ENCODE results near the gene KCNQ1.
A peak's percentile ranks its signal among the peaks of the same experiment; 100 is the strongest.

The KCNQ1 gene

GRCh38 chr11:2444821-2445745 is at the start of gene KCNQ1:
Gene KCNQ1 (plus strand): TSS chr11:2445008. CDS start chr11:2445099, 91 bp downstream.
- DNase-seq: peak in 1 of 4 experiments; percentile 24

DNA sequence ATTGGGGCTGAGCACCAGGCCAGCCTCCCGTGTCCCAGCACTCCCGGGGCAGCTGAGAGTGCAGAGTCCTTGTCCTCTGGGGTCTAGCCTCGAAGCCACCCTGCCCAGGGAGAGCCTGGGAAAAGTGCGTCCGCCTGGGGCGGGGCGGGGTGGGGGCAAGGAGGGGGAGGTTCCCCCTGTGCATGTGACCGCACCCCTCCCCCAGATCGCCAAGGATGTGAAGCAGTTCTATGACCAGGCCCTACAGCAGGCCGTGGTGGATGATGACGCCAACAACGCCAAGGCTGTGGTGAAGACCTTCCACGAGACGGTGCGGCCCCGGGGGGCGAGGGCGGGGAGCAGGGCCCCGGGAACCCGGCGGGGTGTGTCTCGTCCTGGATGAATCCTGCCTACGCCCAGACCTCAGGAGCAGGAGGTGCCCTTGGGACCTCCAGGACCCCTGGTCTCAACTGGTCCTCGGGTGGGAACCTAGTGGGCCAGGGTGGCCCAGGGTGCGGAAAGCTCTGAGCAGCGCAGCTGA is 49.5 kb upstream of the KCNQ1 start:
- DNase-seq: no peak

DNA sequence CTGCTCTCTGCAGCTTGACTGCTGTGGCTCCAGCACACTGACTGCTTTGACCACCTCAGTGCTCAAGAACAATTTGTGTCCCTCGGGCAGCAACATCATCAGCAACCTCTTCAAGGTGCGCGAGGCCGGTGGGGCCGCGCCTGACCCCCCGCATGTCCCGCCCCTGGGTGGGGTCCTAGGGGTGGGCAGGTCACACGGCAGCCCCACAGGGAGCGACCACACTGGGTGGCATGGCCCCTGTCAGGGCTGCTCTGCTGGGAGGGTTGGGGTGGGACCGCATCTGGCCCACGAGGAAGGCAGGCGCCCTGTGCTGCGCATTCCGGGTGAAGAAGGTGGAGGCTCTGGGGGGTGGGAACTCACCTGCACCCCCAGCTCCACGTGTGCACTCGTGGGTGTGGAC is 49.0 kb upstream of the KCNQ1 start:
- no peak for DNase-seq

GRCh38 chr11:2396471-2396870 is 48.3 kb upstream of the KCNQ1 start:
- no peak for DNase-seq

DNA sequence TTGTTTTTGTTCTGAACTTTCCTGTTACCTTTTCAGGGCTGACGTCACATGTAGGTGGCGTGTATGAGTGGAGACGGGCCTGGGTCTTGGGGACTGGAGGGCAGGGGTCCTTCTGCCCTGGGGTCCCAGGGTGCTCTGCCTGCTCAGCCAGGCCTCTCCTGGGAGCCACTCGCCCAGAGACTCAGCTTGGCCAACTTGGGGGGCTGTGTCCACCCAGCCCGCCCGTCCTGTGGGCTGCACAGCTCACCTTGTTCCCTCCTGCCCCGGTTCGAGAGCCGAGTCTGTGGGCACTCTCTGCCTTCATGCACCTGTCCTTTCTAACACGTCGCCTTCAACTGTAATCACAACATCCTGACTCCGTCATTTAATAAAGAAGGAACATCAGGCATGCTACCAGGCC is 47.8 kb upstream of the KCNQ1 start:
- DNase-seq: no peak

DNA sequence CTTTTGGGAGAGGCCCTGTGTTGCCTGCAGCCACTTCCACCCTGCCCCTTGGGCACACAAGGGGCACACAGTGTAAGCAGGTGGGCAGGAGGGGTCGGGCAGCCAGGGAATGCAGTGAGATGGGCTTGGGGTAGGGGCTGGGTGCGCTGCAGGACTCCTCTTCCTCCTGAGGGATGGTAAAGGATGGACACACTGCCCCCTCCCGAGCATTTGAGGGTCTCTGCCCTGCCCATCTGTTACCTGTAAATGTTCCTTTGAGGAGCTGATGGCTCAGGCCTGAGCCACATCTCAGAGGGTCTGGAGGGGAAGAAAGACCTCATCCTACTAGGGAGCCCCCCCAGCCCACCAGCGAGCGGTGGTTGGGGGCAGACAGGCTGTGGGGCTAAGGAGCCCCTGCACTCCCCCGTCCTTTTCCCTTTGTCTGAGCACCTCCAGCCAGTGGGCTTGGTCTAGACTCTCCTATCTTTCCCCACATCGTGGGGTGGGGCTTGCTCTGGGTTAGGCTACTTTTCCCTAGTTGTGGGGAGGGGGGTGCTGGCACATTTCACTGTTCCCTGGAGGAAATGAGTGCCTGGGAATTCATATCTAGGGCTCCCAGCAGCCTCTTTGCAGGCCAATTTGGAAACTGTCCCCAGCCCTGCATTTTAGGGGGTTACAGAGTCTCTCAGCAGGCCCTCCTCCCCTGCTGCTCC is 46.0 kb upstream of the KCNQ1 start:
- DNase-seq: no peak

- peak in 1 of 4 experiments; percentile 49 for DNase-seq
These were observed 45.2 kb upstream of the KCNQ1 start for GRCh38 chr11:2399488-2400068.

DNA sequence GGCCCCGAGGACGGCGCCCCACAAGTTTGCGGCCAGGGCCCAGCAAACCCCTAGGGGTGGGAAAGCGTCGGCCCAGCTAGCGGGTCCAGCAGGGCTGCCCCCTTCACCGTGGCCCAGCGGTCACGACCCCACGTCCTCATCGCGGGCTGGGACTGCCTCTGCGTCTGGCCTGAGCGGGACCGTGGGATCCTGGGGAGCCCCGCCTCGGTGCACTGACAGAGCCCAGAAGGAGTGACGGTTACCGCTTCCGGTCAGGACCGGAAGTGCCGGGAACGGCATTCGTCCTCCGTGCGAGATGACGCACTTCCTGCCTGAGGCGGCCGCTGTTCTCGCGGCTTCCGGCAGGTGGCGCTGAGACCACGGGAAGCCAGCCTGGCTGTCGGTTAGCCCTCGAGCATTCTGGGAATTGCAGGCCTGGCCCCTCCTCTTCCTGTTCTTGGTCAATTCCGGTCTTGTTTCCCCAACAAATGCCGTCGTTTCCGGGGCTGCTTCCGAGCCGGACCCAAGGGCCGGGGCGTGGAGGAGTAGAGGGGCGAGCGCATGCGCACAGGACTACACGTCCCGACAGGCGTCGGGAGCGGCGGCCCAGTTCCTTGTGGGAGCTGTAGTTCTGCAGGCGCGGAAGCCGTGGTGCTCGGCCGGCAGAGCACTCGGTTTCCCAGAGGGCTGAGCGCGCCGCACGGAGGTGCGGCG is 44.6 kb upstream of the KCNQ1 start, which contains the start of gene TSSC4:
Gene TSSC4 (plus strand): TSS at position 682 of the 693 bp plus-strand sequence. CDS start 1,884 bp downstream, outside the sequence.
- DNase-seq: peak; percentile 98 to 99 (median 99)

DNA sequence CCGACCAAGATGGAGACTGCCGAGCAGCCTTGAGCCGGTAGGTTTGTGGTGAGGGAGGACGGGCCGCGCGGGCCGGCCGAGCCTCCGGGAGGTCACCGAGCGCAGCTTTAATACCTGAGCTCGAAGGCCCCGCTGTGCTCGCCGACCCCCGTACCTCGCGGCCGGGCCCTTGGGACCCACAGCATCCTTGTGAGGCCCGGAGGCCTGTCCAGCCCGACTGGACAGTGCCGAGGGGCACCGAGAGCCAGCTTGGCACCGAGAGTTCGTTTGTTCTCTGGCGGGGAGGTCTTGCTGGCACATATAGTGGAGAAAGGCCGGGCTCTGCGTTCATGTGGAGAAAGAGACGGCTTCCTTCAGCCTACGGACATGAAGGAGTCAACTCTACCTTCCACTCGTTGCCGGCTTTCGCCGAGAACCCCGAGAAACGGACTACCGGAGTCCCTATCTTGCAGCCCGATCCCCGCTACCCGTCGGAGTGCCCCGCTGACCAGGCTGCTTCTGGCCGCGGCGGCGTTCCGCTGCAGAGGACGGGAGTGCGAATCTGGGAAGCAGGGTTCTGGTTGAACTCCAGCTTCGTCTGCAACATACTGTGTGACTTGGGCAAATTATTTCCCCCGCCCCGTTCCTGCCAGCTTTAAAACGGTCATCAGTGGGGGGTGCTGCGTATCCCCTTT is 43.9 kb upstream of the KCNQ1 start:
- DNase-seq: no peak

DNA sequence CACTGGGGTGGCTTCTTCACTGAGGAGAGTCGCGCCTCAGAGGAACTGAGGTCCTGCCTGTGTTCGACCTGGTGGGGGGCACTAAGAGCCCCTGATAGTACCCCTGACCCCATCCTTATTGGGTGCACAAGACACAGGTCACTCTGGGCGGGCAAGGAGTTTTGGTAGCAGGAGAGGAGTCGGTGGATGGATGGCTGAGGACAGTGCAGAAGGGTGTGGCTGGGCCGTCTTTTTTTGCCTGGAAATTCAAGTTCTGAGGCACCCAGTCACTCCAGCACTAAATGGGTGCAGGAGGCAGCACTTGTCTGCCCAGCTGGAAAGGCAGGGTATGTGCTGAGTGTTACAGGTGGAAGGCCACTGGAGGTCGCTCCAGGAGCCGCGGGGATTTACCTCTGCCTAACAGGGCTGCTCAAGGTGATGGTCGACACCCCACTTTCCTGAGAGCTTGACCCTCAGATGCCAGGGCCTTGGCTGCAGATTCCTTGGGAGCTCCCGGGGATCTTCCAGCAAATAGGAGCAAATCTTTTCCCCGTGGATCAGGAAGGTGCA is 43.3 kb upstream of the KCNQ1 start:
- DNase-seq: no peak

DNA sequence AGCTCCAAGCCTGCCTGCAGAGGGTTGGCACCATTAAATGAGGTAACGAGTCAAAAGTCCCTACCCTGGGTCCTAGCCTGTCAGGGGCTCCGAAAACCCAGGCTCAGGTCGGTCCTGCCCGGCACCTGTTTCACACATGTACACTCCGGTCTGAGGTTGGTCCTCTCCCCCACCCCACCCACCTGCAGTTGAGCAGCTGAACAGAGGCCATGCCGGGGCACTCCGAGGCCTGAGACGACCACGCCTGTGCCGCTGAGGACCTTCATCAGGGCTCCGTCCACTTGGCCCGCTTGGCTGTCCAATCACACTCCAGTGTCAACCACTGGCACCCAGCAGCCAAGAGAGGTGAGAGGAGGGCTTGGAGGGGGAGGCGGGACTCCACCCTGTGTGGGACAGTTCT is 42.7 kb upstream of the KCNQ1 start:
- no peak for DNase-seq

GRCh38 chr11:2402890-2403645 is 41.7 kb upstream of the KCNQ1 start:
- no peak for DNase-seq

DNA sequence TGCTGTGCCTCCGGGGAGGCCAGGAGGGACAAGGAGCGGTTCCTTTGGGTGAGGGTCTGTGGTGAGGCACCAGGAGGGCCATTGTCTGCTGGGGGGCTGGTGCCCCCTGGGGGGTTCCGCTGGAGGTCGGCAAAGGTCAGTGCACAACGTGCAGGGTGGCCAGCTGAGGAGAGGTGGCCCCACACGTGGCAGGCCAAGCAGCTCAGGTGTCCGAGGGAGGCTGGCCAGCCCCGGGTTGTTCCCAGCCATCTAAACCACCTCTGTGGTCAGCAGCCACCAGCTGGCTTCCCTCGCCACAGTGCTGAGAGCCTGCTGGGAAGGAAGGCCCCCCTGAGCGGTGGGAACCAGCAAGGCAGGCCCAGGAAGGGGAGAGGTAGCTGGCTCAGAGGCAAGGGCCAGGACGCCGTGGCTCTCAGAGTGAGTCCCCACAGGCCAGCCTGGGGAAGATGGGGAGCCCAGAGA is 40.0 kb upstream of the KCNQ1 start:
- no peak for DNase-seq

GRCh38 chr11:2406451-2406850 is 38.4 kb upstream of the KCNQ1 start:
- DNase-seq: no peak

- DNase-seq: no peak
These were observed 37.9 kb upstream of the KCNQ1 start for GRCh38 chr11:2406878-2407410.

- no peak for DNase-seq
These were observed 36.1 kb upstream of the KCNQ1 start for GRCh38 chr11:2408671-2409070.

GRCh38 chr11:2409126-2409525 is 35.7 kb upstream of the KCNQ1 start:
- DNase-seq: no peak

DNA sequence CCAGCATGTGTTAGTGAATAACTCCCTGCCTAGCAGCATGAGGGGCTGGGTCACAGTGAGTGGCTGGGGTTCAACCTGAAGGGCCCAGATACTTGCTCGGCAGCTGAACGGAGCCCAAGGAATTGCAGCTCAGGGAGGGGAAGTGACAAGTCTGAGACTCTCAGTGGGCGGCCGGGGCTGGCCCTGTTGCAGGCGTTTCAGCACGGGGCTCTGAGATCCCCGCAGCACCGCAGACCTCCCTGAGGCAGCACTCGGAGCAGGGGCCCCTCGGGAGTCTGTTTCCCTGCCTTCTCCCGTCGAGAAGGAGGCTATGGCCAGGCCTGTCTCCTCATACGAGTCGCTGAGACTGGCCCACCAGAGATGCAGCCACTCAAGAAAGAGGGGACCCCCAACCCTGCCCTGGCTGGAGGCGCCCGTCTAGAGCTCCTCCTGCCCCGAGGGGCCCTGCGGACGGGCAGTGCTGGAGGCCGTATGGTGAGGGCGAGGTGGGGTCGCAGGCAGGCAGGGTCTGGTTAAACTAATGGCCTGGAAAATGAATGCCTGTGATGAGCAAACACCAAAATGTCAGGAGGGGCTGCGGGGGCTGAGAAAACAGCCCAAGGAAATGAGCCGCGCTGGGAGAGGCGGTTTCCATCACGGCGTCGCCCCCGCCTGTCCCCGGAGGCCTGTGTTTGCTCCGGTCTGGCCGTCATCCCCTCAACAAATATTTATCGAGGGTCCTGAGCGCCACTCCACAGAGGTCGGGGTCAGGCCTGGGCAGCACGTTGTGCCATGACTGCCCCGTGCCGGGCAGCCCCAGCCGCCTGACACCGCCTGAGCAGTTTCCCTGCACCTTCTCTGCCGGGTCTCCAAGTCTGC is 35.0 kb upstream of the KCNQ1 start:
- no peak for DNase-seq

DNA sequence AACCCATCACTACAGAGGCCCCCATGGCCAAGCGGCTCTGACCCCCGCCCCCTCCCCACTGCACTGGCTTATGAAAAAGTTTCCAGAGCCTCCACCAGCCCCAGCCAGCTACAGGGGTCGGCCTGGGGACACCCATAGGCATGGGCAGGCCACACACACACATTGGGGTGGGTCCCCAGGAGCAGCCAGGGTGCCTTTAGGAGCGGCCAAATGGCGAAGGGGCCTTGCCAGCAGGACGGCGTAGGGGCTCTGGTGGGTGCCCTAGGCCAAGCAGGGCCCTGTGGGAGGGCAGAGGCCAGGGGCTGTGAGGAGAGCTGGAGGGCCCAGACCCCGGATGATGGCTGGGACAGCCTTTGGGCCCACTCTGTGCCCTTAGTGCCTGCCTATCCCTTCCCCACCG is 34.2 kb upstream of the KCNQ1 start:
- DNase-seq: no peak

Data from activated naive CD4-positive, alpha-beta T cell (primary cell).